Ishikawa (cell line): ENCODE results near the gene CDH18.

ENCODE experiments used
- CEBPB ChIP-seq: IDR thresholded peaks from 2 replicates; pipeline ENCODE4 v1.6.1; 2012
- CREB1 ChIP-seq: IDR thresholded peaks from 2 replicates; pipeline ENCODE4 v1.6.1; 2012; ENCODE audit warnings: low read depth
- EGR1 ChIP-seq: IDR thresholded peaks from 2 replicates; pipeline ENCODE4 v1.6.1; 2012
- EP300 ChIP-seq: IDR thresholded peaks from 2 replicates; pipeline ENCODE4 v1.6.1; 2012; ENCODE audit warnings: borderline replicate concordance
- FOXM1 ChIP-seq: IDR thresholded peaks from 2 replicates; pipeline ENCODE4 v1.6.1; 2012; ENCODE audit warnings: low read depth, borderline replicate concordance
- NFIC ChIP-seq: IDR thresholded peaks from 2 replicates; pipeline ENCODE4 v1.6.1; 2012
- RAD21 ChIP-seq: IDR thresholded peaks from 2 replicates; pipeline ENCODE4 v1.6.1; 2012; ENCODE audit warnings: low read depth
- TAF1 ChIP-seq: IDR thresholded peaks from 2 replicates; pipeline ENCODE4 v1.6.1; 2012; ENCODE audit warnings: low read depth, mild to moderate bottlenecking
- TCF12 ChIP-seq: IDR thresholded peaks from 2 replicates; pipeline ENCODE4 v1.6.1; 2012; ENCODE audit warnings: low read depth
- TEAD4 ChIP-seq: IDR thresholded peaks from 2 replicates; pipeline ENCODE4 v1.6.1; 2012
- YY1 ChIP-seq: IDR thresholded peaks from 2 replicates; pipeline ENCODE4 v1.6.1; 2012; ENCODE audit warnings: low read depth
- ZBTB7A ChIP-seq: IDR thresholded peaks from 2 replicates; pipeline ENCODE4 v1.6.1; 2012; ENCODE audit warnings: low read depth
- TF ChIP-seq, protein P1 (sequence below): IDR thresholded peaks from 2 replicates; pipeline ENCODE4 v1.6.1; 2012
- TF ChIP-seq, protein P2 (sequence below): IDR thresholded peaks from 2 replicates; pipeline ENCODE4 v1.6.1; 2012
- TF ChIP-seq, protein P3 (sequence below): IDR thresholded peaks from 2 replicates; pipeline ENCODE4 v1.6.1; 2012; ENCODE audit warnings: low read depth, mild to moderate bottlenecking

CDH18 gene

DNA sequence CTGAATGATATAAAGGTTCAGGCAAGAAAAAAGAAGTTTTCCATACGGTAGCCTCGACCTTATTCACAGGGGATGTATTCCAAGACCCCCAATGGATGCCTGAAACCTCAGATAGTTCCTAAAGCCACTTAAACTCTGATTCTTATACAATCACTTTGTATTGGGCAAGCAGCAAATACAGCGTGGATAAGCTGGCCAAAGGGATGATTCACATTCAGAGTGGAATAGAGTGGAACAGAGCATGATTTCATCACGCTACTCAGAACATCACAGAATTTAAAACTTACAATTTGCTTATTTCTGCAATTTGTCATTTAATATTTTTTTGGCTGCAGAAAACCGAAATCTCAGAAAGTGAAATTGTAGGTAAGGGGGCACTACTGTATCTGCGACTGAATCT is 40.5 kb upstream of the CDH18 start:
- TF ChIP-seq RAD21: no peak
- TF ChIP-seq, protein P1, sequence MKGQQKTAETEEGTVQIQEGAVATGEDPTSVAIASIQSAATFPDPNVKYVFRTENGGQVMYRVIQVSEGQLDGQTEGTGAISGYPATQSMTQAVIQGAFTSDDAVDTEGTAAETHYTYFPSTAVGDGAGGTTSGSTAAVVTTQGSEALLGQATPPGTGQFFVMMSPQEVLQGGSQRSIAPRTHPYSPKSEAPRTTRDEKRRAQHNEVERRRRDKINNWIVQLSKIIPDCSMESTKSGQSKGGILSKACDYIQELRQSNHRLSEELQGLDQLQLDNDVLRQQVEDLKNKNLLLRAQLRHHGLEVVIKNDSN: no peak
- no peak for TF ChIP-seq FOXM1
- no peak for TF ChIP-seq YY1

DNA sequence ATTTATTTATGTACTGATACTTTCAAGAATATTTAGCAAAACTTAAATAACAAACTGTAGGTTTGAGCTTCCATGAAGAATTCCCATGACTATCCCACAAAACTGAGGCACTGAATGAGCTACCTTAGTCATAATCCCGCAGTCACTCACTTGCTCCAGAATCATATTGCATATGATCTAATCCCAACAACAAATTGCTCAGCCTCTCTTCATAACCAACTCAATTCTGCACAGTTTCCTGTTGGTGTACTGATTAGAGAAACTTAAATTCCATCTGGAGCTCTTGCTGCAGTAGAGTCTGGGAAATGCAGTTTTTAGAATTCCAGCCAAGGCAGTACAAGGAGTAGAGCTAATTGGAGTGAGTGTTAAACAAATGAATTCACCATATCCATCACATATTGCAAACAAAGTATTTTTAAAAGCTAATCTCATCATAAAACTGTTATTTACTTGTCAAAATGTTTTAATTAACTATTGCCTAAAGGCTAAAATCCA is 35.7 kb upstream of the CDH18 start:
- TF ChIP-seq YY1: no peak
- TF ChIP-seq CEBPB: no peak
- TF ChIP-seq, protein P1: no peak
- TF ChIP-seq ZBTB7A: no peak
- TF ChIP-seq, protein P2, sequence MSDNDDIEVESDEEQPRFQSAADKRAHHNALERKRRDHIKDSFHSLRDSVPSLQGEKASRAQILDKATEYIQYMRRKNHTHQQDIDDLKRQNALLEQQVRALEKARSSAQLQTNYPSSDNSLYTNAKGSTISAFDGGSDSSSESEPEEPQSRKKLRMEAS: no peak
- no peak for TF ChIP-seq NFIC
- TF ChIP-seq EP300: no peak
- TF ChIP-seq TEAD4: no peak
- TF ChIP-seq TCF12: no peak
- TF ChIP-seq, protein P3, sequence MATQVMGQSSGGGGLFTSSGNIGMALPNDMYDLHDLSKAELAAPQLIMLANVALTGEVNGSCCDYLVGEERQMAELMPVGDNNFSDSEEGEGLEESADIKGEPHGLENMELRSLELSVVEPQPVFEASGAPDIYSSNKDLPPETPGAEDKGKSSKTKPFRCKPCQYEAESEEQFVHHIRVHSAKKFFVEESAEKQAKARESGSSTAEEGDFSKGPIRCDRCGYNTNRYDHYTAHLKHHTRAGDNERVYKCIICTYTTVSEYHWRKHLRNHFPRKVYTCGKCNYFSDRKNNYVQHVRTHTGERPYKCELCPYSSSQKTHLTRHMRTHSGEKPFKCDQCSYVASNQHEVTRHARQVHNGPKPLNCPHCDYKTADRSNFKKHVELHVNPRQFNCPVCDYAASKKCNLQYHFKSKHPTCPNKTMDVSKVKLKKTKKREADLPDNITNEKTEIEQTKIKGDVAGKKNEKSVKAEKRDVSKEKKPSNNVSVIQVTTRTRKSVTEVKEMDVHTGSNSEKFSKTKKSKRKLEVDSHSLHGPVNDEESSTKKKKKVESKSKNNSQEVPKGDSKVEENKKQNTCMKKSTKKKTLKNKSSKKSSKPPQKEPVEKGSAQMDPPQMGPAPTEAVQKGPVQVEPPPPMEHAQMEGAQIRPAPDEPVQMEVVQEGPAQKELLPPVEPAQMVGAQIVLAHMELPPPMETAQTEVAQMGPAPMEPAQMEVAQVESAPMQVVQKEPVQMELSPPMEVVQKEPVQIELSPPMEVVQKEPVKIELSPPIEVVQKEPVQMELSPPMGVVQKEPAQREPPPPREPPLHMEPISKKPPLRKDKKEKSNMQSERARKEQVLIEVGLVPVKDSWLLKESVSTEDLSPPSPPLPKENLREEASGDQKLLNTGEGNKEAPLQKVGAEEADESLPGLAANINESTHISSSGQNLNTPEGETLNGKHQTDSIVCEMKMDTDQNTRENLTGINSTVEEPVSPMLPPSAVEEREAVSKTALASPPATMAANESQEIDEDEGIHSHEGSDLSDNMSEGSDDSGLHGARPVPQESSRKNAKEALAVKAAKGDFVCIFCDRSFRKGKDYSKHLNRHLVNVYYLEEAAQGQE: no peak
- no peak for TF ChIP-seq EGR1
- no peak for TF ChIP-seq RAD21
- no peak for TF ChIP-seq TAF1

DNA sequence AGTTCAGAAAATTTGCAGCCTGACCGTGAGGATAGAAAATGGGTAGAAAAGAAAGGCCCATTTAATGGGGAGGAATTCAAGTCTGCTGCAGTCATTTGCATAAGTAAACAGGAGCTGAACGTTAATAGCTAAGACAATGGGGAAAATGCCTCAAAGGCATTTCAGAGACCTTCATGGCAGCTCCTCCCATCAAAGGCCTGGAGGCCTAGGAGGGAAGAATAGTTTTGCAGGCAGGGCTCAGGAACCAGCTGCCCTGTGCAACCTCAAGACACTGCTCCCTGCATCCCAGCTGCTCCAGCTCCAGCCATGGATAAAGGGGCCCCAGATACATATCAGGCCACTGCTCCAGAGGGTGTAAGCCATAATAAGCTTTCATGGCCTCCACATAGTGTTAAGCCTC is 32.2 kb upstream of the CDH18 start:
- no peak for TF ChIP-seq CEBPB
- TF ChIP-seq EGR1: no peak
- TF ChIP-seq, protein P1: no peak
- TF ChIP-seq TEAD4: no peak
- TF ChIP-seq, protein P3: no peak
- TF ChIP-seq, protein P2: no peak
- TF ChIP-seq TAF1: no peak
- TF ChIP-seq RAD21: no peak
- no peak for TF ChIP-seq YY1
- TF ChIP-seq EP300: no peak
- no peak for TF ChIP-seq FOXM1
- TF ChIP-seq NFIC: no peak
- TF ChIP-seq TCF12: no peak

DNA sequence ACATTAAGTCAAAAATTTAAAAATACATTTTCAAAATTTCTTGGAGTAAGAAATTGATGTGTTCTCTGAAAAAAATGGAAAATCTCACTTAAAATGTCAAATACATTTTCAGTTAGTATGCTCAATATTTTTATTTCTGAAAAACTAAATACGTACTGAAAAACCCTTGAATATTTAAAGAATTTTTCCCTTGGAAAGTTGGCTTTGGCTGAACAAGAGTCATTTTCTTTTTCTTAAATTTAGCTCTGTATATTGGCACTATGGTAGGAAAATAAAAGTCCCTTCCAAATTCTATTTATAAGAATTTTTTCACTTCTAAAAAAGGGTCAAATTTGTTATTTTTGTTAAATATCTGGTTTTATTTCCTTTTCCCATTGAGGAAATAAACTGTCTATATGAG is 29.0 kb upstream of the CDH18 start:
- TF ChIP-seq, protein P2: no peak
- TF ChIP-seq YY1 (no peak), TEAD4 (no peak), EP300 (no peak), EGR1 (no peak), CREB1 (no peak), RAD21 (no peak)
- TF ChIP-seq, protein P3: no peak
